K562 (cell line): ENCODE results near the gene ZFYVE28. TPM values are rescaled to one million over a fixed set of nuclear protein-coding genes. Genes with fewer than 3 reads are reported as not detected.

ENCODE experiments used
- ATAC-seq: fragments of 200-7000 bp; cut with Tn5 transposase; 3 replicates; pipeline ENCODE4 v1.9.1; 2020; ENCODE audit warnings: moderate library complexity
- BruUV-seq: library from RNA; stranded (reverse); fragments of 400-500 nt; replicated peaks from 2 replicates; lab custom pipeline; 2021; lab: Mats Ljungman, UMichigan
- CTCF ChIA-PET: fragments of 300-600 bp; formaldehyde crosslinking; extraction: SDS; loops from one replicate; lab custom pipeline; 2021; ENCODE audit warnings: low intra/inter-chr PET ratio; lab: Yijun Ruan, JAX
- POLR2A ChIA-PET: fragments of 300-600, 350-650 bp; sonication (Branson Sonifier 250); formaldehyde crosslinking; extraction: SDS; loops from one replicate; lab custom pipeline; 2021; ENCODE audit warnings: antibody characterized with exemption, inconsistent platforms; lab: Yijun Ruan, JAX
- DNase-seq, 4 experiments: peaks; one replicate each; pipeline versions ENCODE4 v3.0.0 to v3.0.0-alpha.2; 2011 to 2018; ENCODE audit warnings: low spot score in 3 of 4, mixed read lengths in 3 of 4; ENCODE audit errors: extremely low read depth in 1 of 4
- FAIRE-seq: peaks from 2 replicates; lab custom pipeline; 2011; peaks lifted over from hg19 to GRCh38; lab: Jason Lieb, UNC
- H2AFZ ChIP-seq: 2 replicates; pipeline ENCODE4 v1.6.0; 2011; ENCODE audit warnings: low read depth, low read length, control low read depth, inconsistent platforms
- H3K27ac ChIP-seq: fragments of 200-600 bp; 3 replicates; pipeline ENCODE4 v1.8.0; 2011; ENCODE audit warnings: low read depth, mild to moderate bottlenecking, control low read depth, inconsistent platforms, low read length, moderate library complexity, mixed read lengths; ENCODE audit errors: extremely low read depth
- H3K27me3 ChIP-seq, 2 experiments: fragments of 300-600 bp in 1 of 2; 2 replicates in 1 of 2; 3 replicates in 1 of 2; pipeline versions ENCODE4 v1.6.0 to v1.8.0; 2011; ENCODE audit warnings: inconsistent platforms in 2 of 2, low read length in 2 of 2, mild to moderate bottlenecking in 1 of 2, mixed read lengths in 1 of 2, moderate library complexity in 1 of 2; ENCODE audit not compliant: control insufficient read depth in 2 of 2, insufficient read depth in 2 of 2
- H3K36me3 ChIP-seq: fragments of 300-600 bp; 3 replicates; pipeline ENCODE4 v1.8.0; 2011; ENCODE audit warnings: mild to moderate bottlenecking, low read length, inconsistent platforms; ENCODE audit not compliant: control insufficient read depth, insufficient read depth
- H3K4me1 ChIP-seq, 2 experiments: fragments of 200-600 bp in 1 of 2; replicated peaks in 1 of 2; 2 replicates in 1 of 2; 3 replicates in 1 of 2; pipeline versions ENCODE4 v1.5.1 to v1.8.0; 2011; ENCODE audit warnings: inconsistent platforms in 2 of 2, low read length in 2 of 2, mild to moderate bottlenecking in 1 of 2, mixed read lengths in 1 of 2, moderate library complexity in 1 of 2; ENCODE audit not compliant: control insufficient read depth in 2 of 2, insufficient read depth in 2 of 2
- H3K4me2 ChIP-seq: 2 replicates; pipeline ENCODE4 v1.6.1; 2011; ENCODE audit warnings: low read length, control low read depth, inconsistent platforms, mixed read lengths; ENCODE audit not compliant: insufficient read depth
- H3K4me3 ChIP-seq: fragments of 200-600 bp; sonication (generic), shearing (Covaris generic); 2 replicates; pipeline ENCODE4 v1.5.1; 2016; ENCODE audit warnings: control low read depth, inconsistent platforms
- H3K79me2 ChIP-seq: fragments of 200-600 bp; 3 replicates; pipeline ENCODE4 v1.8.0; 2011; ENCODE audit warnings: low read length, inconsistent platforms; ENCODE audit not compliant: control insufficient read depth, insufficient read depth
- H3K9ac ChIP-seq, 2 experiments: 2 replicates each; pipeline versions ENCODE4 v1.6.0 to v1.6.1; 2011; ENCODE audit warnings: low read depth in 2 of 2, low read length in 2 of 2, control low read depth in 1 of 2, inconsistent platforms in 1 of 2, mild to moderate bottlenecking in 1 of 2, mixed read lengths in 1 of 2; ENCODE audit not compliant: insufficient read depth in 1 of 2
- H3K9me1 ChIP-seq: one replicate; pipeline ENCODE4 v1.6.0; 2011; ENCODE audit warnings: inconsistent platforms, mild to moderate bottlenecking, low read length, moderate library complexity; ENCODE audit not compliant: control insufficient read depth, insufficient read depth
- H3K9me3 ChIP-seq: replicated peaks from 2 replicates; pipeline ENCODE4 v1.5.1; 2011; ENCODE audit warnings: low read depth, low read length, inconsistent platforms; ENCODE audit not compliant: control insufficient read depth, insufficient read depth
- H4K20me1 ChIP-seq: replicated peaks from 2 replicates; pipeline ENCODE4 v1.6.1; 2011; ENCODE audit warnings: low read length, inconsistent platforms, mixed read lengths; ENCODE audit not compliant: control insufficient read depth, insufficient read depth
- ARNT ChIP-seq, 2 experiments: fragments of 450-650 bp; IDR thresholded peaks; 2 replicates each; pipeline ENCODE4 v1.6.1; 2016; ENCODE audit warnings: mild to moderate bottlenecking in 1 of 2
- ATF7 ChIP-seq: fragments of 450-650 bp; IDR thresholded peaks from 2 replicates; pipeline ENCODE4 v1.7.1; 2014; ENCODE audit warnings: mild to moderate bottlenecking, moderate library complexity
- CREB1 ChIP-seq, 2 experiments: sonication (generic) in 1 of 2; formaldehyde crosslinking in 1 of 2; IDR thresholded peaks; 2 replicates each; pipeline versions ENCODE4 v1.6.1 to v1.8.0; 2012 to 2022; ENCODE audit warnings: inconsistent platforms in 1 of 2, mild to moderate bottlenecking in 1 of 2, missing genetic modification reagents in 1 of 2, moderate library complexity in 1 of 2
- CREM ChIP-seq: IDR thresholded peaks from 2 replicates; pipeline ENCODE4 v1.6.1; 2014; ENCODE audit warnings: antibody characterized with exemption, low read depth
- ETS1 ChIP-seq: conservative IDR thresholded peaks from 2 replicates; pipeline ENCODE4 v1.6.1; 2011; ENCODE audit warnings: low read depth, mild to moderate bottlenecking, low read length; ENCODE audit not compliant: control insufficient read depth
- FOXK2 ChIP-seq, 2 experiments: fragments of 450-650 bp; IDR thresholded peaks in 1 of 2; conservative IDR thresholded peaks in 1 of 2; 2 replicates each; pipeline ENCODE4 v1.6.1; 2016; ENCODE audit warnings: low read depth in 2 of 2, mild to moderate bottlenecking in 1 of 2
- JUND ChIP-seq, 2 experiments: IDR thresholded peaks; 2 replicates in 1 of 2; 3 replicates in 1 of 2; pipeline ENCODE4 v1.6.1; 2011; ENCODE audit warnings: borderline replicate concordance in 2 of 2, low read depth in 2 of 2, low read length in 2 of 2, improper control_type of control experiment in 1 of 2, missing biosample characterization in 1 of 2, missing genetic modification characterization in 1 of 2, missing genetic modification reagents in 1 of 2
- KDM5B ChIP-seq: fragments of 200-600 bp; sonication (generic); IDR thresholded peaks from 2 replicates; pipeline ENCODE4 v1.6.1; 2012; ENCODE audit warnings: low read depth, mild to moderate bottlenecking, moderate library complexity, low read length, control low read depth, inconsistent platforms; ENCODE audit not compliant: insufficient replicate concordance
- NFYB ChIP-seq: IDR thresholded peaks from 2 replicates; pipeline ENCODE4 v1.6.1; 2011; ENCODE audit warnings: mild to moderate bottlenecking, moderate library complexity; ENCODE audit not compliant: insufficient read length; ENCODE audit errors: extremely low read depth
- NRF1 ChIP-seq, 2 experiments: fragments of 450-650 bp; IDR thresholded peaks in 1 of 2; conservative IDR thresholded peaks in 1 of 2; 2 replicates each; pipeline ENCODE4 v1.6.1; 2014; ENCODE audit warnings: mild to moderate bottlenecking in 2 of 2
- PRDM10 ChIP-seq: fragments of 450-650 bp; IDR thresholded peaks from 2 replicates; pipeline ENCODE4 v1.6.1; 2018; ENCODE audit not compliant: partially characterized antibody
- SP1 ChIP-seq: sonication (generic); formaldehyde crosslinking; IDR thresholded peaks from 2 replicates; pipeline ENCODE4 v1.8.1; 2022; ENCODE audit warnings: mild to moderate bottlenecking, missing genetic modification reagents
- SRF ChIP-seq, 2 experiments: fragments of 250-450, 450-650 bp in 1 of 2; sonication (Bioruptor Pico) in 1 of 2; sonication (generic) in 1 of 2; formaldehyde crosslinking; IDR thresholded peaks; 2 replicates each; pipeline versions ENCODE4 v1.5.0 to v1.5.1; 2020 to 2022; ENCODE audit warnings: mild to moderate bottlenecking in 1 of 2, missing genetic modification reagents in 1 of 2
- TFAP4 ChIP-seq: sonication (generic); formaldehyde crosslinking; IDR thresholded peaks from 2 replicates; pipeline ENCODE4 v1.8.0; 2022; ENCODE audit warnings: missing genetic modification reagents, mild to moderate bottlenecking, moderate library complexity, borderline replicate concordance
- WGBS: fragments of 100-300 bp; shearing (Covaris generic); methylation state at CpG from one replicate; pipeline ENCODE4 v1.1.6; 2016; ENCODE audit warnings: low coverage, mixed read lengths; ENCODE audit not compliant: insufficient coverage; ENCODE audit errors: missing lambda C conversion rate; 5-methylcytosine and 5-hydroxymethylcytosine counted together
- in situ Hi-C: fragments of 300-500 bp; cut with MboI; formaldehyde crosslinking; loops from 4 replicates; pipeline ENCODE4 v1.15.0; 2018; ENCODE audit warnings: inconsistent platforms, mixed read lengths
- intact Hi-C: fragments of 100-400 bp; cut with micrococcal nuclease; formaldehyde crosslinking; loops from 2 replicates; pipeline ENCODE4 v1.14.2; 2022
- polyA plus RNA-seq, 8 experiments: library from polyadenylated mRNA; depleted of rRNA in 4 of 8; stranded (reverse) in 5 of 8; unstranded in 3 of 8; fragments of >200 nt; fragmentation: Nextera tagmentation in 2 of 8; fragmentation: Illumina TruSeq in 1 of 8; extraction: Ambion mirVana in 2 of 8; extraction: Trizol in 1 of 8; gene quantifications; 2 replicates each; pipeline versions ENCODE4 v1.2.1 to v1.2.3, GENCODE V29; 2011 to 2014; ENCODE audit warnings: inconsistent platforms in 1 of 8, missing spikeins in 1 of 8
- total RNA-seq, 7 experiments: library from RNA; depleted of rRNA in 6 of 7; stranded (reverse); fragments of >200 nt in 6 of 7; fragmentation: Illumina TruSeq in 2 of 7; extraction: Trizol in 2 of 7; gene quantifications; 2 replicates each; pipeline versions ENCODE4 v1.2.1 to v1.2.3, GENCODE V29; 2011 to 2021; ENCODE audit warnings: low replicate concordance in 1 of 7

Gene ZFYVE28
- total and polyA plus RNA-seq, 9 of the 15 experiments (the other 6 are each of a cell fraction or from before 2014, with no cell fraction given), result 1.3 to 24.8 (median 8.9) TPM

GRCh38 chr4:2408401-2408958 lies 10.0 kb downstream of the ZFYVE28 start:
- 30% methylated on average over 12 of the region's 15 CpGs for WGBS
- Histone ChIP-seq H3K79me2 (peaks cover 68% of the 10 kb centered on the region), H2AFZ (no peak overlapping the region), H3K36me3 (no peaks in the 10 kb centered on the region), H3K9me3 (no peaks in the 10 kb centered on the region), H4K20me1 (no peaks in the 10 kb centered on the region; the same call in 1 of the 2 replicates), H3K4me1 (peaks cover 42 to 67% of the 10 kb centered on the region in 2 experiments), H3K9ac (0 out of 4 replicates have a peak overlapping the region, but pooled peaks of 1 of the 2 experiments have one; percentile 4), H3K9me1 (no peaks in the 10 kb centered on the region), H3K27me3 (no peaks in the 10 kb centered on the region), H3K4me3 (no peak overlapping the region), H3K4me2 (peak overlapping the region; percentile 23), H3K27ac (no peak overlapping the region)
- POLR2A ChIA-PET, result interaction anchor here (0.7 to 1.0 kb wide), 5 partner anchors 9 to 121 kb away, joined by 3 read pairs; no protein-coding TSS in a partner anchor
- no TSS peak for BruUV-seq
- DNase-seq (peak; percentile 87 to 94 (median 93)), FAIRE-seq (peak; percentile 95), ATAC-seq (peak; percentile 91)
- CTCF ChIA-PET, result no interaction called here
- in situ Hi-C loops, result no loop called here
- intact Hi-C loops, result no loop called here
- TF ChIP-seq FOXK2 (conservative IDR thresholded peaks at IDR 0.05 in 1 of 2, IDR thresholded peaks at IDR 0.05 in 1 of 2; ENCODE audit: low read depth in 2 of 2) (peak in 1 of 2 experiments; percentile 59; a peak in 1 of 4 replicates), ATF7 (peak; percentile 66), TFAP4 (CRISPR knock-in tag) (peak; percentile 35; the same call in 1 of the 2 replicates), PRDM10 (peak; percentile 96), ETS1 (0 out of 2 replicates have a peak, but pooled peaks have one; percentile 35), NFYB (peak; percentile 48), CREM (0 out of 2 replicates have a peak, but pooled peaks have one; percentile 29), SRF (CRISPR knock-in tag; IDR thresholded peaks at IDR 0.05) (peak in 1 of 2 experiments; percentile 70; a peak in 1 of 4 replicates), NRF1 (conservative IDR thresholded peaks at IDR 0.05 in 1 of 2, IDR thresholded peaks at IDR 0.05 in 1 of 2) (peak in 1 of 2 experiments; percentile 25; a peak in 1 of 4 replicates), KDM5B (no peak), CREB1 (IDR thresholded peaks at IDR 0.05) (peak; percentile 24; the same call in 1 of the 2 replicates), CREB1 (CRISPR knock-in tag; IDR thresholded peaks at IDR 0.05) (no peak), JUND (IDR thresholded peaks at IDR 0.05; ENCODE audit: borderline replicate concordance, low read depth, low read length) (peak; percentile 55; the same call in 1 of the 2 replicates), JUND (tag; IDR thresholded peaks at IDR 0.05; ENCODE audit: borderline replicate concordance, low read depth, low read length) (no peak), SP1 (0 out of 2 replicates have a peak, but pooled peaks have one; percentile 31), ARNT (IDR thresholded peaks at IDR 0.05) (no peak)
